DOHH2 (cell line): ENCODE data around the gene EDC3.

Experiments
- CTCF ChIP-seq: fragments of 200-600 bp; sonication (generic); IDR thresholded peaks from one replicate; pipeline ENCODE4 v1.5.1; 2014; ENCODE audit warnings: antibody characterized with exemption, mild to moderate bottlenecking, low read depth, low read length; ENCODE audit not compliant: poor library complexity, severe bottlenecking
- EZH2phosphoT487 ChIP-seq: fragments of 200-600 bp; sonication (generic); IDR thresholded peaks from 2 replicates; pipeline ENCODE4 v1.6.1; 2017; ENCODE audit warnings: borderline replicate concordance, mild to moderate bottlenecking, antibody characterized with exemption, low read length, moderate library complexity, mixed read lengths

GRCh38 chr15:74725845-74726773 lies 30.3 kb upstream of the EDC3 start:
- TF ChIP-seq CTCF = no peak
- no peak; the same call in 1 of the 2 replicates for TF ChIP-seq EZH2phosphoT487
